HG03103 (cell line): Measurements from ENCODE around the gene METTL1.
"Not testable (repeated sequence)": the region's sequence is repeated elsewhere in the genome, so short reads cannot be mapped to it uniquely, and the experiment has no call there.

Experiments used
- ATAC-seq: cut with Tn5 transposase; IDR thresholded peaks from one replicate; pipeline ENCODE4 v1.9.1; 2021; ENCODE audit warnings: low read depth; ENCODE audit not compliant: unreplicated experiment

The METTL1 gene

DNA sequence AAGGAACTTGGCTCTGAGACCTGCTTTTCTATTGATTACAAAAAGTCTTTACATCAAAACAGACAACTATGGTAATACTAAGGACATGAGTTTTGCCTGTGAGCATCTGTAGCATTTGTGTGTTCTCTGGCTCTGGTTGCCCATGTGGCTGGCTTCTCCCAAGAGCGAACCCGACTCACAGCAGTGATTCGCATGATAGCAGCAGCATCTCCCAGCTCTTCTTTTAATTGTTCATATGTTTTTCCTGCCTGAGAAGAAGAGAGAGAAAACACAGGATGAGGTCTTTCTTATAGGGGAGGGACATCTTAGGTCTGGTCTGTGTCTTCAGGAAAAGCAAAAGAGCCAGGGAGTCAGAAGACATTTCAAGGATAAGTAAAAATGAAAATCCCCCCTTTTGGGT lies 29.1 kb upstream of the METTL1 start:
- no peak for ATAC-seq

DNA sequence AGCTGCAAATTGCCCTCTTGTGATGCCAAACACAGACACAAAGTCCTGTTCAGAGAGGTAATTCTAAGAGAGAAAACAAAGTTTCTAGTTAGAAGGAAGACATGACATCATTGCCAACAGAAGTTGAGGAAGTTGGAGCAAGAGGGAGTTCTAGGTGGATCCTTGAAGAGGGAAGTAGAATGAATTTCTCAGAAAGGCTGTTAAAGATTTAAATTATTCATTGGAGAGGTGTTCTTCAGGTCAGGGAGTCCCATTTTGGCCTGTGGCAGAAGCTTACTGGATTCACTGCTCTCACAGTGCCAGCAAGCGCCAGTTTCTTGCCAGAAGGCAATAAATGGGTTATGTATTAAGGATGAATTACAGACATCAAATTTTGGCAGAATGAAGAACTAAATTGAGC lies 26.0 kb upstream of the METTL1 start:
- no peak for ATAC-seq

DNA sequence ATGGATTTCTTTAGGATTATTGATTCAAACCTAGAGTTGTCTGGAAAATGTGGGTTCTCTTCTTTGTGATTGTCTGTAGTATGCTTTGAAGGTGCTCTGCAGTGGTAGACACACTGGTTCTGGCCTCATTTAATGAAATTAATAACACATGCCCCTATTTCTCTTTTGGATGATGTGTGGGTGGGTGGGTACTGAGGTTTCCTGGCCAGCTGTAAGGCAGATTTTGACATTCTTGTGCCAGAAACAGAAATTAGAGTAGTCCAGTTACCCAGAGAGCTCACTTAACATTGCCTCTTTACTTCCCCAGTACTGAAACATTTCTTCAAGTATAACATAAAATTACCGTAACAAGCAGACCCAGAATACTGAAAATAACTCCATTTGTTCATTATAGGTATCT lies 25.1 kb upstream of the METTL1 start:
- no peak for ATAC-seq

DNA sequence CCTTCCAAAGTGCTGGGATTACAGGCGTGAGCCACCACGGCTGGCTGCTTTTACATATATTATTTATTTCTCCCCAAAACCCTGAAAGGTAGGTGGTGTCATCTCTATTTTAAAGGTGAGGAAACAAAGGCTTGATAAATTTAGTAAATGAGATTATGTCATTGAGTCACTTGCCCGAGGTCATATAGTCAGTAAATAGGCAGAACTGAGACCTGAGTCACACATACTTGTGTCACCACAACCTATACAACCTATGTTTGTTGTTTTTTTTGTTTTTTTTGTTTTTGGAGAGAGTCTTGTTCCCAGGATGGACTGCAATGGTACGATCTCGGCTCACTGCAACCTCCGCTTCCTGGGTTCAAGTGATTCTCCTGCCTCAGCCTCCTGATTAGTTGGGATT lies 23.4 kb upstream of the METTL1 start:
- no peak for ATAC-seq

DNA sequence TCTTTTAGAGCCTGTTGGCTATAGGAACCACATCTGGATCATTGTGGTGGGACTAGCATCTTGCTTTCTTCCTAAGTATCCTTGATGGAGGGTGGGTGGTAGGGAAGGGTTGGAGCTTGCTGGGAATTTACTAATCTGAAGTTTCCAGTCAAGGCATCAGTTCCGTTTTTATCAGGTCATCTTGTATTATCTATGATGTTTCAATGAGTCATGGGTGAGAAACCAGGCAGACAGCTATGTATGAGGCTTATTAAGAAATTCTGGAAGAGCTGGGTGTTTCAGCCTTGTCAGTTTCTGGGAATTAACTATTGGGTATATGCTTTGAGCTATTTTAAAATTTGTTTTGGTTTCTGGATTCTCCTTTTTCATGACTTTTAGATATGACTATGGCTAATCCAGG lies 22.0 kb upstream of the METTL1 start:
- no peak for ATAC-seq

DNA sequence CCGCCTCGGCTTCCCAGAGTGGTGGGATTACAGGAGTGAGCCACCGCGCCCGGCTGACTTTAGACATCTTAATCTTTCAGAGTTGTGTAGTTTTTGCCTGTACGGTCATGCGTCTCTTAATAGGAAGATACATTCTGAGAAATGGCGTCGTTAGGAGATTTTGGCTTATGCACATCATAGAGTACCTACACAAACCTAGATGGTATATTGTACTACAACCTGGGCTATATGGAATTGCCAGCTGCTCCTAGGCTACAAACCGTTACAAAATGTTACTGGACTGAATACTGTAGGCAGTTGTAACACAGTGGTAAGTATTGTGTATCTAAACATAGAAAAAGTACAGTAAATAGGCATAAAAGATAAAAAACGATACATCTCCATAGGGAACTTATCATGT lies 12.0 kb upstream of the METTL1 start:
- no peak for ATAC-seq

DNA sequence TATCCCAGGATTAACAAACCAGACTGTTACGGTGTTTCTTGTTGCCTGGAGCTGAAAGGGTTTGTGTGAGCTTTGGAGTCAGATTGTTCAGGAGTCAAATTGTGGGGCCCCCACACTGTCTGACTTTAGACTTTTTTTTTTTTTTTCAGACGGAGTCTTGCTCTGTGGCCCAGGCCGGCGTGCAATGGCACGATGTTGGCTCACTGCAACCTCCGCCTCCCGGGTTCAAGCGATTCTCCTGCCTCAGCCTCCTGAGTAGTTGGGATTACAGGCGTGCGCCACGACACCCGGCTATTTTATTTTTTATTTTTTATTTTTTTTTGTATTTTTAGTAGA lies 11.5 kb upstream of the METTL1 start:
- no peak for ATAC-seq

DNA sequence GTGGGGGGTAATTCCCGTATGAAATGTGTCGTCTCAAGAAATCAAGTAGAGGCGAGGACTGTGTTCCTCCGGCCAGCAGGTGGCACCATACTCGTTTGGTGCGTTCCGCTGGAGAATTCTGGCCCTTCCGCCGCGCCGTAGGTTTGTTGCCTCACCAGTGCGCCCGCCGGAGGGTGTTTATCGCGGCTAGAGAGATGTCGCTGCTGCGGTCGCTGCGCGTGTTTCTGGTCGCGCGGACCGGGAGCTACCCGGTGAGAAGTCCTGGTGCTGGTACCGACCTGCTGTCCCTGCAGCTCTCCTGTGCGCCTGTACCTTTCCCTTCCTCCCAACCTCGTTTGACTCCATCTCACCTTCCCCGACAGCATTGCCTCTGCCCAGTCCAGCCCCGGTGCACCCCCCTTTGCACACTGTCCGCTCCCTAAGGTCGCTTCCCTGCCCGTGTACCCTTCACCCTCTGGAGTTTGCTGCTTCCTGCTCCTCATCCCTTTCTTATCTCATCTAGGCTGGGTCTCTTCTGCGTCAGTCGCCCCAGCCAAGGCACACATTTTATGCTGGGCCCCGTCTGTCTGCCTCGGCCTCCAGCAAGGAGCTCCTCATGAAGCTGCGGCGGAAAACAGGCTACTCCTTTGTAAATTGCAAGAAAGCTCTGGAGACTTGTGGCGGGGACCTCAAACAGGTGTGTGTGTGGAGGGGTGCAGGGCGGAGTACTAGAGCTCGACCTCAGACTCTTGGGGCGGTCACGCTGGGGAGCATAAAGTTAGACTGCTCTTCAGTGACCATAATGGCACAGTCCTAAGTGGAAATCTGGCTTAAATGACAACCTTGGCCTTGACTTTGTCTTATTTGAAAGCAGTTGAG lies 10.9 kb upstream of the METTL1 start, which contains the start of gene TSFM:
Gene TSFM (plus strand): TSS at position 180 of the 858 bp plus-strand sequence. CDS start 15 bp downstream, at position 195.
- ATAC-seq, result peak; percentile 86

DNA sequence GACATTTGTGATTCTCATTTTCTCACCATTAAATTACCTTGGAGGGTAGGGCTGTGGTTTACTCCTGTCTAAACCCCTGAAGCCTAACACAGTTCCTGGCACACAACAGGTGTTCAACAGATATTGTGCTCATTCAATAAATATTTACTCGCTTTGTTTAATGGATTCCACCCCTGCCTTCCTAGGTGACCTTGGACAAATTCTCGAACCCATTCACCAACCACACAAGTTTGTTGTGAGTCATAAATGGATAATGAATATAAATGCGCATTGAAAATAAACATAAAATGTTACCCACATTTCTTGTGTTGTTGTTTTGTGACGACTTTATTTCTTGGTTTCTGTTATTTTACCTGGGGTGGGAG lies 10.3 kb upstream of the METTL1 start:
- peak; percentile 7 for ATAC-seq

DNA sequence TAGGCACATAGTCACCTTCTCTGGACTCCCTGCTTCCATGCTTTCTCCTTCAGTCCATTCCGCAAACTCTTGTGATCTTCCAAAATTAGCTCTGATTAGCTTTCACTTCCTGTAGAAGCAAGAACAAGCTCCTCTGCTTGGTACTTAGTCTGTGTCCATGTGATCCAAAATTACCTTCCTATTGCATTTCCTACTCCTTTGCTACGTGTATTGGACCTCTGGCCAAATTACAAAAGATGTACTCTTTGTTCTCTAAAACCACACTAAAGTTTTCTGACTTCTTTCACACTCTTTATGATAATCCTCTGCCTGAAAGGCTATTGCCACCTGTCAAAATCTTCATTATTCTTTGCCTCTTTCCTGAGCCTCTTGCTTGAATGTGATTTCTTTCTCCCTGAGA lies 9.9 kb upstream of the METTL1 start:
- no peak for ATAC-seq

DNA sequence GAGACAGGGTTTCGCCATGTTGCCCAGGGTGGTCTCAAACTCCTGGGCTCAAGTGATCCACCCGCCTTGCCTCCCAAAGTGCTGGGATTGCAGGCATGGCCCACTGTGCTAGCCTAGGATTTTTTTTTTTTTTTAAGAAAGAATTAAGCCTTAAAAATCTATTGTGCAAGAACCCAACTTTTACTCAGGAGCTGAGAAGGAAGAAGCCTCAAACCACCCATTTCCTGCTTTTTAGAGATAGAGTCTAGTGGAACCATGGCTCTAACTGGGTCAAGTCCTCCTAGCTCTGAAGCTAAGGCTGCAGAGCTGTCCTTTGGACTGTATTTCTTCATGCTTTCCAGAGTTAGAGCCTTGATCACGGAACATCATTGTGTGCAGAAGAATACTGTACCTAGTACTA lies 9.3 kb upstream of the METTL1 start:
- no peak for ATAC-seq

DNA sequence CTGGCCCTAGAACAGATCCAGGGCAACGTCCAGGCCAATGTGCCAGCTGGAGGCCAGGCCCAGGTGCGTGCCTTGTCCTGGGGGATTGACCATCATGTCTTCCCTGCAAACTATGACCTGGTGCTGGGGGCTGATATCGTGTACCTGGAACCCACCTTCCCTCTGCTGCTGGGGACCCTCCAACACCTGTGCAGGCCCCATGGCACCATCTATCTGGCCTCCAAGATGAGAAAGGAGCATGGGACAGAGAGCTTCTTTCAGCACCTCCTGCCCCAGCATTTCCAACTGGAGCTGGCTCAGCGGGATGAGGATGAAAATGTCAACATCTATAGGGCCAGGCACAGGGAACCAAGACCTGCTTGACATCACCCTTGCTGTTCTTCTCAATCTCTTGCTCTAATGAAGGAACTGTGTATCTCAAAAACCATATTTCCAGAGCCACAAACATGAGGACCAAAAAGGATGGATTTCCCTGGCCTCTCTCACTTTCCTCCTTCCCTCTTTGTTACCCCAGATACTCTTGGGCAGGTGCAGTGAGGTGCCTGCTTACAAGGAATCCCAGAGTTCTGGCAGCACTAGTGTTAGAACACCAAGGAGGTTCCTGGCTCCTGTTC lies 8.5 kb upstream of the METTL1 start:
- ATAC-seq, result no peak

DNA sequence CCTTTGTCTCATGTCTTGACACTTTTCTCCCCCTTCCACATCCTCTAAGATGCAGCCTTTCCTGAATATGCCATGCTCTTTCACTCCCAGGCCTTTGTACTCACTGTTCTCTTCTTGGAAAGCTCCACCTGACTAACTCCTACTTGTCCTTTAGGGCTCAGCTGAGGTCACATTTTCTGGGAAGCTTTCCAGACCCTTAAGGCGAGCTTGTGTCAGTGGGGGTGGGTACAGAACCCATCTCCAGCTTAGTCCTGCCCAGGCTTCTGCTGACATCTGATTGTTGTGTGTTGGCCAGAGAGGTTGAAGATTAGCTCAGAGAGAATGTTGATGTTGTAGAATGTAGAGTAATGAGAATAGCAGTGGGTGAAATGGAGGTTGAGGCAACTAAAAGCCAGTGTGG lies 7.8 kb upstream of the METTL1 start:
- no peak for ATAC-seq

DNA sequence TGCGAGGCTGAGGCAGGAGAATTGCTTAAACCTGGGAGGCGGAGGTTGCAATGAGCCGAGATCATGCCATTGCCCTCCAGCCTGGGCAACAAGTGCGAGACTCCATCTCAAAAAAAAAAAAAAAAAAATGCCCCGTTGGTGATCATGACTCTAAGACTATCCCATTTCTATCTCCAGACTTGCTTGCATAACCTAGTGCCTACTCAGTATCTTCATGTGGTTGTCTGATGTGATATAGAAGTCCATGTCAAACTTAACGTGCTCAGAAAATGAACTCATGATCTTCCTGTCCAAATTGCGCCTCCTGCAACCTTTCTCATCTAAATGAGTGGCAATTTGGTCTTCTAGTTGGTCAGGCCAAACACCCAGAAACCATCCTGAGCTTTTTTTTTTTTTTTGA lies 6.0 kb upstream of the METTL1 start:
- ATAC-seq, result no peak

DNA sequence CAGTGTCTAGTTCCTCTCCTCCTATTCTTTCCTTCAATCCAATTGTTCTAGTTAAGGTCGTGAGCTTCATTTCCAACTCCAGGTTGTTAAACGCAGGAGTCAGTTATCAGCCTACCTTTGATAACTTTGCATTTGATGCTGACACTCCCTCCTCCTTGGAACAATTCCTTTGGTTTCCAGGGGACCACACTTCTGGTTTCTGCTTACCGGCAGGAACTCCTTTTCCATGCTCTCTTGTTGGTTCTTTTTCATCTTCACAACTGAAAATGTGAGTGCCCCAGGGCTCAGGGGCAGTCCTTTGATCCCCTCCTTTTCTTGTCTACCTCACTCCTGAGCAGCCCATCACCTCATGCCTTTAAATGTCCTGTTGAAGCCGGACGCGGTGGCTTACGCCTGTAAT lies 5.5 kb upstream of the METTL1 start:
- ATAC-seq, result no peak

DNA sequence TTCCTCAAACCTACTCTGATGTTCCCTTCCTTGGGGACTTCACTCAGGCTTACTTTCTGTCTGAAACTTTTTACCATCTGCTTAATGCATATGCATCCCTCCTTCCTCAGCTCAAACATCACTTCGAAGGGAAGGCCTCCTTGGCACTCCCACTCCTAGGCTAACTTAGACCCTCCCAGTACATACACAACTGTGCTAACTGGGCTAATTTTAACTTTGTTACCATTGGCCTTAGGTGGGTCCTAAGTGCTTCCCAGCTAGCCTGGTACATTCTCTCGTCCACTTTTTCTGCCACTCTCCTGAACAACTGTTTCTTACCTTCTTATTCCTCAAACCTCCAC lies 4.3 kb upstream of the METTL1 start:
- no peak for ATAC-seq

DNA sequence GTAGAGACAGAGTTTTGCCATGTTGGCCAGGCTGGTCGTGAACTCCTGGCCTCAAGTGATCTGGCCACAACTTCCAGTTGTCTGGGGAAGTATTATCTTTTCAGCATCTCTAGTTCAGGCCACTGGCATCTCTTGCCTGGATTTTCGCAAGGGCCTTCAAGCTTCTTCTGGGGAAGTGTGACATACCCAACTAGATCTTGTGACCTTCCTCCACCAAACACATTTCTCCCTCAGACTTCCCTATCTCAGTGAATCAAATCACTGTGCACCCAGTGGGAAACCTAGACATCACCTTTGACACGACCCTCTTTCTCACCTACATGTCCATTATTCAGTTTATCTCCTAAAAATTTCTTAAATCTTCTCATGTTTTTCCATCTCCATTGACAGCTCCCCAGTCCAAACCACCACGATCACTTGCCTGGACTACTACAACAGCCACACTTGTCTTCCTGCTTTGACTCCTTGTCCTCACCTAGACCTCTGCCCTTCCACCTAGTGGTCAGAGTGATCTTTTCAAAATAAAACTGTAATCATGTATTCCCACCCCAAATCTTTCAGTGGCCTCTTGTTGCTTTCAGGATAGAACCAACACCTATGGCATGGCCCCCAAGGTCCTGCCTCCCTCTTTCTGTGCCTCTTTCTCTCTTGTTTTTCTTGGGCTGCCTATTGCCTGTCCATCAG lies 3.8 kb upstream of the METTL1 start:
- ATAC-seq, result no peak

DNA sequence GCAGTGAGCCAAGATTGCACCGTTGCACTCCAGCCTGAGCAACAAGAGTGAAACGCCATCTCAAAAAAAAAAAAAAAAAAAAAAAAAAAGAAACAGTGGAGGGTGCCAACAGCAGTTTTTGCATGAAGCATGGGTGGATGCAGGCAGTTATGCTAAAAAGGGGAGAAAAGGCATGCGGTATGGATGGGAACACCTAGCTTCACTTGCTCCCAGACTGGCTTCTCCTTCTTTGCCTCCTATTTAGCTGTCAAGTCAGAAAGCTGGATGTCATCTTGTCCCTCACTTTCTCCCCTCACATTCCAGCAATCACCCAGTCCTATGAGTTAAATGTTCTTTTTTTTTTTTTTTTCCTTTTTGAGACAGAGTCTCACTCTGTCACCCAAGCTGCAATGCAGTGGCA lies 3.1 kb upstream of the METTL1 start:
- ATAC-seq, result no peak

DNA sequence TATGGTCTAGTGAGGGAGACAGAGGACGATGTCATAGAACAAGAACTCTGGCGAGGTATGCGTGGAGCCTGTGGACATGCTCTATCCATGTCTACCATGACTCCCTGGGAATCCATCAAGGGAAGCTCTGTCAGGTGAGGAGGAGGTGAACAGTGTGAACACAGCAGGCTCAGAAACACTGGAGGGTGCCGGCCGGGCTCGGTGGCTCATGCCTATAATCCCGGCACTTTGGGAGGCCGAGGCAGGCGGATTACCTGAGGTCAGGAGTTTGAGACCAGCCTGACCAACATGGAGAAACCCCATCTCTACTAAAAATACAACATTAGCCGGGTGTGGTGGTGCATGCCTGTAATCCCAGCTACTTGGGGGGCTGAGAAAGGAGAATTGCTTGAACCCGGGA lies 2.7 kb upstream of the METTL1 start:
- ATAC-seq, result not testable (repeated sequence)

DNA sequence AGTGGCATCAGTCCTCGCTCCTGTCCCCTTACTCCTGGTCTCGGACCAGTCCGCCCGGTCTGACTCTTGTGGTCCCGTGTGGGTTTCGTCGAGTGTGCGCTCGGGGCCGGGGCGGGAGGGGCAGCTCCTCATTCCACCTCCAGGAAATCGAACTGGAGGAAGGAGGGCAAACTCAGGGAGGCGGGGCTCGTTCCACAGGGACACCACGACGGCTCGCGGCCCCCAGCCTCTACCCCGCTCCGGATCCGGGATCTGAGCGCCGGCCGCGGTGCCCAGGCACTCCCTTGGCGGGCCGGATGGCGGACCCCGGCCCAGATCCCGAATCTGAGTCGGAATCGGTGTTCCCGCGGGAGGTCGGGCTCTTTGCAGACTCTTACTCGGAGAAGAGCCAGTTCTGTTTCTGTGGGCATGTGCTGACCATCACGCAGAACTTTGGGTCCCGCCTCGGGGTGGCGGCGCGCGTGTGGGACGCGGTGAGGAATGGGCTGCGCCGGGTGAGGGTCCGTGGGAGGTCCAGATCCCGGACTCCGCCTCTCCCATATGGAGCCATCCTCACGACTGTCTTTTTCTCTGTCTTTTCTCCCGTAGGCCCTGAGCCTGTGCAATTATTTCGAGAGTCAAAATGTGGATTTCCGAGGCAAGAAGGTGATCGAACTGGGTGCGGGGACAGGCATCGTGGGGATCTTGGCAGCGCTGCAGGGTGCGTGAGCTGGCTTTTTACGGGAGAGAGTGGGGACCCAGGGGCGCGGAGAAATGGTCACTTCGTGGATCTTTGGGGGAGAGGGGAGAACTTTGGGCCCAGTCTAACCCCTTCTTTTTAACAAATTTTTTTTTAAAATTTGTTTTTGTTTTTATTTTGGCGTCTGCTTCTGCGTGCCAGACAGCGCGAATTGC lies 771 bp upstream of the METTL1 start, which contains the start of gene EEF1AKMT3:
Gene EEF1AKMT3 (plus strand): TSS at position 186 of the 894 bp plus-strand sequence. CDS start 111 bp downstream, at position 297.
- ATAC-seq, result no peak
